Transverse colon (tissue), 4 donors: ENCODE results near the gene ITGA7. TPM values are rescaled to one million over a fixed set of nuclear protein-coding genes. Genes with fewer than 3 reads are reported as not detected.

Experiments
- DNase-seq: peaks from one replicate; pipeline ENCODE4 v3.0.0-alpha.2; 2019
- H3K27ac ChIP-seq, 4 donors: fragments of 200-600 bp; sonication (generic); 2 replicates each; pipeline ENCODE4 v1.5.1; 2016 to 2018; ENCODE audit warnings: inconsistent platforms in 4 of 4
- H3K27me3 ChIP-seq: fragments of 200-600 bp; sonication (generic); 2 replicates; pipeline ENCODE4 v1.5.1; 2017; ENCODE audit warnings: inconsistent platforms
- H3K36me3 ChIP-seq, 4 donors: fragments of 200-600 bp; sonication (generic); 2 replicates each; pipeline ENCODE4 v1.5.1; 2017 to 2019; ENCODE audit warnings: inconsistent platforms in 4 of 4
- H3K4me1 ChIP-seq, 4 donors: fragments of 200-600 bp; sonication (generic); 2 replicates each; pipeline ENCODE4 v1.5.1; 2017 to 2020; ENCODE audit warnings: inconsistent platforms in 4 of 4
- H3K4me3 ChIP-seq, 4 donors: fragments of 200-600 bp; sonication (generic); 1 replicate in 1 of 4; 2 replicates in 3 of 4; pipeline versions ENCODE4 v1.5.1 to v1.6.1; 2017 to 2019; ENCODE audit warnings: inconsistent platforms in 4 of 4
- H3K9me3 ChIP-seq, 2 donors: fragments of 200-600 bp; sonication (generic); 2 replicates each; pipeline ENCODE4 v1.5.1; 2017 to 2019; ENCODE audit warnings: inconsistent platforms in 2 of 2
- EP300 ChIP-seq: sonication (generic); formaldehyde crosslinking; IDR thresholded peaks from one replicate; pipeline ENCODE4 v1.6.1; 2017; ENCODE audit warnings: antibody characterized with exemption, low read depth
- POLR2A ChIP-seq: fragments of 450-650 bp; IDR thresholded peaks from one replicate; pipeline ENCODE4 v1.6.1; 2016; ENCODE audit warnings: antibody characterized with exemption, mild to moderate bottlenecking, moderate library complexity
- POLR2AphosphoS5 ChIP-seq, 3 donors: sonication (generic); formaldehyde crosslinking; IDR thresholded peaks; one replicate each; pipeline ENCODE4 v1.6.1; 2016; ENCODE audit warnings: antibody characterized with exemption in 3 of 3
- WGBS, 2 donors: methylation state at CpG; one replicate each; pipeline ENCODE4 v1.1.5; 2018; ENCODE audit warnings: low coverage in 1 of 2; 5-methylcytosine and 5-hydroxymethylcytosine counted together
- in situ Hi-C, 4 donors: fragments of 200-750 bp; cut with MboI; loops; one replicate each; pipeline versions ENCODE4 v1.15.0 to v1.15.1; 2017; ENCODE audit warnings: low sequenced_read_pairs in 3 of 4, low pct_ligation_motif_present in 1 of 4, low pct_unique_long_range_greater_than_20kb in 1 of 4
- intact Hi-C: fragments of 100-400 bp; cut with DNase I; formaldehyde crosslinking; loops from one replicate; pipeline ENCODE4 v1.15.1; 2023; ENCODE audit warnings: low total_unique reads
- total RNA-seq, 4 donors: library from RNA; depleted of rRNA; stranded (reverse); fragments of >200 nt; gene quantifications; one replicate each; pipeline ENCODE4 v1.1.0, GENCODE V29; 2016
- TF ChIP-seq, protein P1 (sequence below), 5 experiments: fragments of 200-600 bp in 3 of 5; fragments of 450-650 bp in 2 of 5; sonication (generic) in 3 of 5; IDR thresholded peaks; 1 replicate in 2 of 5; 2 replicates in 3 of 5; pipeline ENCODE4 v1.5.1; 2016 to 2017; ENCODE audit warnings: antibody characterized with exemption in 5 of 5, inconsistent platforms in 3 of 5, mild to moderate bottlenecking in 2 of 5, moderate library complexity in 1 of 5

The ITGA7 gene
- total RNA-seq, 4 donors from 2014 or later = 14.4 to 125 (median 23.6) TPM

DNA sequence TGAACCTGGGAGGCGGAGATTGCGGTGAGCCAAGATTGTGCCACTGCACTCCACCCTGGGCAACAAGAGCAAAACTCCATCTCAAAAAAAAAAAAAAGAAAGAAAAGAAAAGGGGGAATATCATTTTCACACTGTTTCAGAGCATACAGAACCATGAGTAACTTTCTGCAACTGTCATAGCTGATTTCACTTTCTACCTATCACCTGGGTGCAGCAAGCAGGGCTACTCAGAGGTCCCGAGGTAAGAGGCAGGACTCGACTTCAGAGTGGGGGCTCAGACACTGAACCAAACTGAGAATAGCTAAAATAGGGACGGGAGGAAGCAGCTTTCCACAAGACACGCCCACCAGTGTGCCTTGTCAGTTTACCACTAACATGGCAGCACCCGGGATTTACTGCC is 41.2 kb downstream of the ITGA7 start:
- H3K27ac ChIP-seq = no peak overlapping the region
- no peak for DNase-seq
- intact Hi-C loops (no loop called here), in situ Hi-C loops (no loop called here)
- no peaks in the 10 kb centered on the region for H3K36me3 ChIP-seq
- H3K9me3 ChIP-seq = no peaks in the 10 kb centered on the region
- no peaks in the 10 kb centered on the region for H3K27me3 ChIP-seq
- H3K4me1 ChIP-seq = peaks cover 0 to 14% (median 7%) of the 10 kb centered on the region in 4 donors
- WGBS, 2 donors = 75% methylated on average over 7 of the region's 7 CpGs; no CpG with 5 or more reads in 1 of the 2 donors
- no peak for TF ChIP-seq POLR2A
- no peak for TF ChIP-seq POLR2AphosphoS5 (IDR thresholded peaks at IDR 0.05)
- TF ChIP-seq, protein P1, sequence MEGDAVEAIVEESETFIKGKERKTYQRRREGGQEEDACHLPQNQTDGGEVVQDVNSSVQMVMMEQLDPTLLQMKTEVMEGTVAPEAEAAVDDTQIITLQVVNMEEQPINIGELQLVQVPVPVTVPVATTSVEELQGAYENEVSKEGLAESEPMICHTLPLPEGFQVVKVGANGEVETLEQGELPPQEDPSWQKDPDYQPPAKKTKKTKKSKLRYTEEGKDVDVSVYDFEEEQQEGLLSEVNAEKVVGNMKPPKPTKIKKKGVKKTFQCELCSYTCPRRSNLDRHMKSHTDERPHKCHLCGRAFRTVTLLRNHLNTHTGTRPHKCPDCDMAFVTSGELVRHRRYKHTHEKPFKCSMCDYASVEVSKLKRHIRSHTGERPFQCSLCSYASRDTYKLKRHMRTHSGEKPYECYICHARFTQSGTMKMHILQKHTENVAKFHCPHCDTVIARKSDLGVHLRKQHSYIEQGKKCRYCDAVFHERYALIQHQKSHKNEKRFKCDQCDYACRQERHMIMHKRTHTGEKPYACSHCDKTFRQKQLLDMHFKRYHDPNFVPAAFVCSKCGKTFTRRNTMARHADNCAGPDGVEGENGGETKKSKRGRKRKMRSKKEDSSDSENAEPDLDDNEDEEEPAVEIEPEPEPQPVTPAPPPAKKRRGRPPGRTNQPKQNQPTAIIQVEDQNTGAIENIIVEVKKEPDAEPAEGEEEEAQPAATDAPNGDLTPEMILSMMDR (IDR thresholded peaks at IDR 0.05) = no peak
- TF ChIP-seq EP300 = no peak
- H3K4me3 ChIP-seq = no peak overlapping the region

DNA sequence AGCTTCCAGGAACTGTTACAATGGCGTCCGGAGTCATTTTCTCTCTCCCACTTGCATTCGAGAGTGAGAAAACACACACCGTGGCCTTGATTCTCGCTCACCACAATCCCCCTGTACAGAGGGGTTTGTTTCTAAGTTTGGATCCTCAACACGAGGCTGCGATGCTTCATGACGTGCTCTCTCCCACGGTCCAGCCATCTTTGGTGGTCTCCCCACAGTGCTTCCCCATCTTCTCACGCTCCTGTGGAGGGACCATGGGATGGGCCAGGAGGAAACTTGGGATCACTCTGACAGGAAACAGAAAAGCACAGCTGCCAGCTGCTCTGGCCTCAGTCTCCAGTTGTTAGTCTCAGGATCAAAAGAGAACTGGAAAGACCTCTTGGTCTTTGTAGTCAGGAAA is 42.9 kb downstream of the ITGA7 start:
- TF ChIP-seq, protein P1 (IDR thresholded peaks at IDR 0.05) = no peak
- TF ChIP-seq EP300 = no peak
- TF ChIP-seq POLR2A = no peak
- no peak for TF ChIP-seq POLR2AphosphoS5 (IDR thresholded peaks at IDR 0.05)
- in situ Hi-C loops (no loop called here), intact Hi-C loops (no loop called here)
- H3K9me3 ChIP-seq = no peaks in the 10 kb centered on the region
- 92 to 96% methylated on average over 5 to 10 of the region's 10 CpGs for WGBS, 2 donors
- peaks cover 0 to 2% (median 0%) of the 10 kb centered on the region in 4 donors for H3K4me1 ChIP-seq
- no peak overlapping the region for H3K27ac ChIP-seq
- no peak overlapping the region for H3K4me3 ChIP-seq
- H3K27me3 ChIP-seq = no peaks in the 10 kb centered on the region
- no peaks in the 10 kb centered on the region for H3K36me3 ChIP-seq
- DNase-seq = no peak

DNA sequence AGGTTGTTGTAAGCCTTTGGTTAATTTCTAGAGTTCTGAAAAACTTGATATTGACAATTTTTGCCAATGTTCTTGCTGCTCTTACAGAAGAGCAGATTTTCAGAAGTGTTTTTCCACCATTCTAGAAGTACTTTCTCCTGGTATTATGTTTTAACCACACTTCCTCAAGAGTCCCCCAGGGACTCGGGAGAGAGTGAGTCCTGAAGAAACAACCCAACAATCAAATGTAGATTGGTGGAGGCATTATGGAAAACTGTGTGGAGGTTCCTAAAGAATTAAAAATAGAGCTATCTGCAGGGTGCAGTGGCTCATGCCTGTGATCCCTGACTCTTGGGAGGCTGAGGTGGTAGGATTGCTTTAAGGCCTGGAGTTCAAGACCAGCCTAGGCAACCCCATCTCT is 44.3 kb downstream of the ITGA7 start:
- in situ Hi-C loops (no loop called here), intact Hi-C loops (no loop called here)
- Histone ChIP-seq H3K4me3 (no peak overlapping the region), H3K27me3 (no peaks in the 10 kb centered on the region), H3K9me3 (no peaks in the 10 kb centered on the region), H3K36me3 (no peaks in the 10 kb centered on the region), H3K4me1 (no peaks in the 10 kb centered on the region), H3K27ac (no peak overlapping the region)
- 64% methylated on average over 1 of the region's 1 CpG; no CpG with 5 or more reads in 1 of the 2 donors for WGBS, 2 donors
- DNase-seq = no peak
- TF ChIP-seq POLR2AphosphoS5 (IDR thresholded peaks at IDR 0.05) = no peak
- no peak for TF ChIP-seq EP300
- TF ChIP-seq POLR2A = no peak
- TF ChIP-seq, protein P1 (IDR thresholded peaks at IDR 0.05) = no peak

DNA sequence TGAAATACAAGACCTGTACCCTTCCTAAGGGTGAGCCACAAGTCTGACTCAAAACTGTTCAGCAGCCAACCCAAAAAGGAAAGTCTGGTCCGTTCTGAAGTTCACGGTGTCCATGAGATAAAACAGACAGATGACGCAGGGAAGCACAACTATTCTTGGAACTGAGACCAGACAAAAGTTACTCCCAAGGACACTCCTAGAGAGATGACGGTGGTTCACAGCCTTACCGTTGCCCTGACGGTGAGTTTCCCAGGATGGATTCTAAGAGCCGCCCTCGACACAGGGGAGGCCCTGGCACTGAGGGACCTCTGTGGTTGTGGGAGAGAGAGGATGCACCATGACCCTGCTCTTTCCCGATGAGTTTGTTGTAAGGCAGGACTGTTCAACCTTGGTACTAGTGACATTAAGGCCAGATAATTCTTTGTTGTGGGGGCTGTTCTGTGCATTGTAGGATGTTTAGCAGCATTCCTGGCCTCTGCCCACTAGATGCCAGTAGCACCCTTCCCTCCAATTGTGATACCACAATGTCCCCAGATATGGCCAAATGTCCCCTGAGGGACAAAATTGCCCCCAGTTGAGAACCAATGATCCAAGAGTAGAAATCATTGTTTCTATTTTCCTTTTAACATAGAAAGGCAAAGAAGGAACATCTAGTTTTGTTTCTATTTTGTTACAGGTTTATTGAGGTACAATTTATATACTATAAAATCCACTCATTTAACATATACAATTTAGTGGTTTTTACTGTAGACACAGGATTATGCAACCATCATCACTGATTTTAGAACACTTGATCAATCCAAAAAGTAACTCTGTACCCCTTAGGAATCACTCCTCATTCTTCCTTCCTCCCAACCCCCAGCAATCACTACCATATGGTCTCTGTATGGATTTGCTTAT is 48.0 kb downstream of the ITGA7 start:
- DNase-seq = peak; percentile 28
- H3K4me1 ChIP-seq = peaks cover 0 to 4% (median 0%) of the 10 kb centered on the region in 4 donors
- in situ Hi-C loops = no loop called here
- H3K9me3 ChIP-seq = no peaks in the 10 kb centered on the region
- H3K27me3 ChIP-seq = no peaks in the 10 kb centered on the region
- no peaks in the 10 kb centered on the region for H3K36me3 ChIP-seq
- WGBS, 2 donors = 52 to 69% methylated on average over 9 of the region's 9 CpGs
- H3K4me3 ChIP-seq = no peak overlapping the region
- intact Hi-C loops = no loop called here
- TF ChIP-seq, protein P1 (IDR thresholded peaks at IDR 0.05) = peak in 4 of 5 experiments; percentile 11 to 33 (median 28)
- TF ChIP-seq EP300 (peak; percentile 97), POLR2AphosphoS5 (IDR thresholded peaks at IDR 0.05) (peak; percentile 45 to 58 (median 48)), POLR2A (no peak)
- peak overlapping the region; percentile 55 to 80 (median 72) for H3K27ac ChIP-seq
